ENCODE data around the gene TTC7B. TPM values are rescaled to one million over a fixed set of nuclear protein-coding genes. Genes with fewer than 3 reads are reported as not detected.

TTC7B gene
- total and polyA plus RNA-seq, 2 of the 8 experiments (the other 6 are each of a cell fraction or from before 2014, with no cell fraction given): 23.7 to 34.0 TPM

- H2AFZ ChIP-seq (ENCODE audit: low read length): no peak overlapping the region
- no peaks in the 10 kb centered on the region for H4K20me1 ChIP-seq (replicated peaks in 1 of 2; ENCODE audit: control insufficient read depth in 1 of 2, insufficient read depth in 2 of 2, low read length in 2 of 2)
- H3K79me1 ChIP-seq (ENCODE audit: low read depth, low read length): peaks cover 5% of the 10 kb centered on the region; the same call in 1 of the 2 replicates
- peak overlapping the region; percentile 82 for H2BK5ac ChIP-seq (ENCODE audit: low read depth, low read length)
- no peak overlapping the region for H3K4me3 ChIP-seq (ENCODE audit: extremely low read depth in 1 of 4, insufficient read depth in 2 of 4, low read depth in 3 of 4, low read length in 4 of 4)
- H3K23me2 ChIP-seq (ENCODE audit: low read depth, low read length): no peaks in the 10 kb centered on the region
- H3K4me1 ChIP-seq (replicated peaks in 1 of 4; ENCODE audit: control insufficient read depth in 3 of 4, insufficient read depth in 4 of 4, low read length in 3 of 4): peaks cover 0 to 8% (median 1%) of the 10 kb centered on the region in 4 experiments; a peak in 3 of 7 replicates
- no peak overlapping the region for H3K23ac ChIP-seq (ENCODE audit: insufficient read length)
- no peak overlapping the region for H3K56ac ChIP-seq (replicated peaks; ENCODE audit: insufficient read length, low read depth, low read length)
- no peak overlapping the region; the same call in 1 of the 2 replicates for H2BK12ac ChIP-seq (ENCODE audit: low read depth, low read length)
- peaks cover 0 to 3% of the 10 kb centered on the region in 2 experiments; a peak in 1 of 4 replicates for H3K79me2 ChIP-seq (ENCODE audit: control insufficient read depth in 1 of 2, insufficient read depth in 2 of 2, low read length in 2 of 2)
- 0 out of 2 replicates have a peak overlapping the region, but pooled peaks have one; percentile 49 for H2AK5ac ChIP-seq (ENCODE audit: low read depth, low read length)
- H3K27me3 ChIP-seq (replicated peaks in 1 of 4; ENCODE audit: control insufficient read depth in 3 of 4, extremely low read depth in 1 of 4, insufficient read depth in 3 of 4, low read length in 3 of 4): no peaks in the 10 kb centered on the region
- H4K5ac ChIP-seq (ENCODE audit: insufficient read length, low read depth, low read length): no peak overlapping the region
- H4K91ac ChIP-seq (replicated peaks; ENCODE audit: insufficient read length, low read length): peak overlapping the region; percentile 0
- no peak overlapping the region for H3K9ac ChIP-seq (replicated peaks in 1 of 4; ENCODE audit: extremely low read depth in 1 of 4, low read depth in 3 of 4, low read length in 3 of 4)
- H3K36me3 ChIP-seq (ENCODE audit: control insufficient read depth in 2 of 4, insufficient read depth in 4 of 4, low read length in 3 of 4): no peaks in the 10 kb centered on the region
- ChIA-PET CTCF (ENCODE audit: partially characterized antibody) (interaction anchor here (0.6 to 2.5 kb wide), 8 partner anchors 9 to 482 kb away, joined by 3 to 10 read pairs (median 5); partner anchors contain the start of gene TTC7B), POLR2A (ENCODE audit: partially characterized antibody) (interaction anchor here (0.9 to 1.2 kb wide), 2 partner anchors 9 to 13 kb away, joined by 3 to 5 read pairs; no protein-coding TSS in a partner anchor)
- no peak overlapping the region for H3K14ac ChIP-seq (ENCODE audit: insufficient read length)
- H2BK120ac ChIP-seq (replicated peaks; ENCODE audit: low read depth, low read length): no peak overlapping the region
- H4K8ac ChIP-seq (ENCODE audit: extremely low read depth, insufficient read depth, low read length): peak overlapping the region; percentile 60; the same call in 1 of the 2 replicates
- H3K9me3 ChIP-seq (ENCODE audit: insufficient read depth in 2 of 2, low read depth in 1 of 2, low read length in 1 of 2): no peaks in the 10 kb centered on the region
- FAIRE-seq (no peak), DNase-seq (ENCODE audit: low read depth in 1 of 2, low spot score in 2 of 2) (no peak)
- WGBS, 2 experiments (ENCODE audit: extremely low coverage in 1 of 2, insufficient coverage in 1 of 2, insufficient read length in 1 of 2, insufficient replicate concordance in 2 of 2, low coverage in 1 of 2, low lambda C conversion rate in 2 of 2, missing lambda C conversion rate in 1 of 2): 90% methylated on average over 15 of the region's 18 CpGs; no CpG with 5 or more reads in 1 of the 2 experiments
- H2BK15ac ChIP-seq (ENCODE audit: low read length): 0 out of 2 replicates have a peak overlapping the region, but pooled peaks have one; percentile 31
- no peak overlapping the region for H2BK20ac ChIP-seq (ENCODE audit: low read length)
- H3K27ac ChIP-seq (ENCODE audit: low read depth, low read length): no peak overlapping the region
- H3K4me2 ChIP-seq (ENCODE audit: insufficient read depth in 1 of 2, low read depth in 2 of 2, low read length in 2 of 2): no peak overlapping the region
- peak overlapping the region; percentile 19 for H3K18ac ChIP-seq (ENCODE audit: extremely low read depth, low read length)
- H3K4ac ChIP-seq (replicated peaks; ENCODE audit: insufficient read length, low read depth, low read length): peak overlapping the region; percentile 1
- TF ChIP-seq CREB1 (IDR thresholded peaks at IDR 0.05): no peak
- no peak for TF ChIP-seq MAFK (IDR thresholded peaks at IDR 0.05; ENCODE audit: low read depth, low read length)
Observed at GRCh38 chr14:90804292-90805083, 11.7 kb downstream of the TTC7B start.
